ENCODE data around the gene PLVAP. TPM values are rescaled to one million over a fixed set of nuclear protein-coding genes. Genes with fewer than 3 reads are reported as not detected.

The PLVAP gene
- total RNA-seq, 1 donor from 2014 or later = 0.58 TPM

- no peak for DNase-seq (ENCODE audit: low read depth)
- no peak overlapping the region for H3K4me3 ChIP-seq (ENCODE audit: low read depth, low read length)
- TF ChIP-seq CTCF (conservative IDR thresholded peaks at IDR 0.05; ENCODE audit: low read depth, low read length) = no peak
These were observed 50.6 kb downstream of the PLVAP start for GRCh38 chr19:17326595-17326966.

- no peak for DNase-seq (ENCODE audit: low read depth)
- H3K4me3 ChIP-seq (ENCODE audit: low read depth, low read length) = no peak overlapping the region
- no peak for TF ChIP-seq CTCF (conservative IDR thresholded peaks at IDR 0.05; ENCODE audit: low read depth, low read length)
These were observed 51.1 kb downstream of the PLVAP start for GRCh38 chr19:17325881-17326594.

GRCh38 chr19:17325133-17325532 lies 52.0 kb downstream of the PLVAP start:
- H3K4me3 ChIP-seq (ENCODE audit: low read depth, low read length) = no peak overlapping the region
- no peak for TF ChIP-seq CTCF (conservative IDR thresholded peaks at IDR 0.05; ENCODE audit: low read depth, low read length)
- no peak for DNase-seq (ENCODE audit: low read depth)

GRCh38 chr19:17324357-17325114 lies 52.6 kb downstream of the PLVAP start:
- DNase-seq (ENCODE audit: low read depth) = no peak
- no peak for TF ChIP-seq CTCF (conservative IDR thresholded peaks at IDR 0.05; ENCODE audit: low read depth, low read length)
- H3K4me3 ChIP-seq (ENCODE audit: low read depth, low read length) = no peak overlapping the region

- no peak for DNase-seq (ENCODE audit: low read depth)
- H3K4me3 ChIP-seq (ENCODE audit: low read depth, low read length) = no peak overlapping the region
- TF ChIP-seq CTCF (conservative IDR thresholded peaks at IDR 0.05; ENCODE audit: low read depth, low read length) = no peak
These were observed 53.2 kb downstream of the PLVAP start for GRCh38 chr19:17323964-17324332.

- no peak for TF ChIP-seq CTCF (conservative IDR thresholded peaks at IDR 0.05; ENCODE audit: low read depth, low read length)
- no peak overlapping the region for H3K4me3 ChIP-seq (ENCODE audit: low read depth, low read length)
- no peak for DNase-seq (ENCODE audit: low read depth)
These were observed 53.7 kb downstream of the PLVAP start for GRCh38 chr19:17323300-17323963.

Data from epithelial cell of proximal tubule (primary cell).